A549 (cell line): Measurements from ENCODE around the gene CIDEA. TPM values are rescaled to one million over a fixed set of nuclear protein-coding genes. Genes with fewer than 3 reads are reported as not detected.

Experiments
- ATAC-seq, 2 experiments: fragments of 200-7000 bp in 1 of 2; fragments of >200 bp in 1 of 2; cut with Nextera tagmentation in 1 of 2; cut with Tn5 transposase in 1 of 2; 3 replicates each; pipeline versions ENCODE4 v1.8.0 to v1.9.1; 2018 to 2020; ENCODE audit warnings: mild to moderate bottlenecking in 1 of 2, moderate library complexity in 1 of 2
- CTCF ChIA-PET: fragments of 300-600 bp; sonication (Branson Sonifier 250); formaldehyde crosslinking; extraction: SDS; loops from one replicate; lab custom pipeline; 2021; ENCODE audit warnings: antibody characterized with exemption, inconsistent platforms; lab: Yijun Ruan, JAX
- POLR2A ChIA-PET: fragments of 350-600 bp; formaldehyde crosslinking; extraction: SDS; loops from one replicate; lab custom pipeline; 2021; ENCODE audit warnings: antibody characterized with exemption, inconsistent platforms; lab: Yijun Ruan, JAX
- DNase-seq, 2 experiments: peaks; one replicate each; pipeline versions ENCODE4 v3.0.0 to v3.0.0-alpha.2; 2011 to 2016; ENCODE audit warnings: low read depth in 1 of 2, low spot score in 1 of 2
- FAIRE-seq: peaks from 2 replicates; lab custom pipeline; 2011; peaks lifted over from hg19 to GRCh38; lab: Jason Lieb, UNC
- H3K27ac ChIP-seq, 2 experiments: fragments of >200 bp; sonication (Bioruptor Twin); formaldehyde crosslinking; 3 replicates each; pipeline ENCODE4 v1.5.1; 2016 to 2017
- H3K4me1 ChIP-seq: fragments of >200 bp; sonication (Bioruptor Twin); formaldehyde crosslinking; 3 replicates; pipeline ENCODE4 v1.6.1; 2016
- H3K4me2 ChIP-seq: fragments of >200 bp; sonication (Bioruptor Twin); formaldehyde crosslinking; 3 replicates; pipeline ENCODE4 v1.6.1; 2016
- H3K4me3 ChIP-seq: fragments of >200 bp; sonication (Bioruptor Twin); formaldehyde crosslinking; 3 replicates; pipeline ENCODE4 v1.5.1; 2016
- H3K9me3 ChIP-seq: fragments of >200 bp; sonication (Bioruptor Twin); formaldehyde crosslinking; 3 replicates; pipeline ENCODE4 v1.6.1; 2016
- BCL3 ChIP-seq: fragments of >200 bp; sonication (Bioruptor Twin); formaldehyde crosslinking; IDR thresholded peaks from 3 replicates; pipeline ENCODE4 v1.6.1; 2016
- BHLHE40 ChIP-seq: IDR thresholded peaks from 2 replicates; pipeline ENCODE4 v1.6.1; 2012; ENCODE audit warnings: low read depth, low read length, inconsistent platforms
- CBX8 ChIP-seq: fragments of 200-600 bp; sonication (generic); IDR thresholded peaks from 2 replicates; pipeline ENCODE4 v1.6.1; 2016
- CHD2 ChIP-seq: fragments of 150-350 bp; IDR thresholded peaks from 2 replicates; pipeline ENCODE4 v1.6.1; 2014; ENCODE audit warnings: low read length; ENCODE audit not compliant: partially characterized antibody
- HOXA7 ChIP-seq: fragments of 250-450 bp; sonication (Bioruptor Pico); IDR thresholded peaks from 2 replicates; pipeline ENCODE4 v1.5.0; 2020; ENCODE audit warnings: mild to moderate bottlenecking, moderate library complexity
- HOXB5 ChIP-seq: fragments of 250-450 bp; sonication (Bioruptor Pico); IDR thresholded peaks from 2 replicates; pipeline ENCODE4 v1.5.0; 2020; ENCODE audit warnings: mild to moderate bottlenecking, moderate library complexity
- JUN ChIP-seq, 2 experiments: fragments of >200 bp; sonication (Bioruptor Twin); formaldehyde crosslinking; IDR thresholded peaks; 2 replicates in 1 of 2; 3 replicates in 1 of 2; pipeline ENCODE4 v1.6.1; 2016 to 2017
- NFE2L2 ChIP-seq: fragments of 150-350 bp; conservative IDR thresholded peaks from 2 replicates; pipeline ENCODE4 v1.6.1; 2014; ENCODE audit warnings: low read length
- NR3C1 ChIP-seq: fragments of >200 bp; sonication (Bioruptor Twin); formaldehyde crosslinking; IDR thresholded peaks from 3 replicates; pipeline ENCODE4 v1.6.1; 2017
- PHF8 ChIP-seq: fragments of 200-600 bp; sonication (generic); IDR thresholded peaks from 2 replicates; pipeline ENCODE4 v1.6.1; 2016; ENCODE audit warnings: low read depth, mild to moderate bottlenecking, antibody characterized with exemption, moderate library complexity, borderline replicate concordance
- POLR2A ChIP-seq: IDR thresholded peaks from 2 replicates; pipeline ENCODE4 v1.6.1; 2012; ENCODE audit warnings: mild to moderate bottlenecking, low read length
- POLR2AphosphoS2 ChIP-seq: conservative IDR thresholded peaks from 2 replicates; pipeline ENCODE4 v1.6.1; 2012; ENCODE audit warnings: low read length, improper control_type of control experiment, inconsistent platforms
- RAD21 ChIP-seq, 2 experiments: fragments of >200 bp in 1 of 2; sonication (Bioruptor Twin) in 1 of 2; formaldehyde crosslinking in 1 of 2; IDR thresholded peaks in 1 of 2; conservative IDR thresholded peaks in 1 of 2; 2 replicates in 1 of 2; 3 replicates in 1 of 2; pipeline ENCODE4 v1.6.1; 2012 to 2018; ENCODE audit warnings: inconsistent platforms in 1 of 2
- RARB ChIP-seq: fragments of 250-450 bp; sonication (Bioruptor Pico); IDR thresholded peaks from 2 replicates; pipeline ENCODE4 v1.8.0; 2021; ENCODE audit warnings: mild to moderate bottlenecking, moderate library complexity
- REST ChIP-seq: fragments of 200-600 bp; sonication (generic); IDR thresholded peaks from 2 replicates; pipeline ENCODE4 v1.6.1; 2016; ENCODE audit warnings: antibody characterized with exemption, mild to moderate bottlenecking, moderate library complexity
- RNF2 ChIP-seq: fragments of 200-600 bp; sonication (generic); IDR thresholded peaks from 2 replicates; pipeline ENCODE4 v1.6.1; 2016; ENCODE audit warnings: low read depth, mild to moderate bottlenecking, antibody characterized with exemption, moderate library complexity, borderline replicate concordance
- SMC3 ChIP-seq: fragments of >200 bp; sonication (Bioruptor Twin); formaldehyde crosslinking; IDR thresholded peaks from 3 replicates; pipeline ENCODE4 v1.6.1; 2018; ENCODE audit warnings: inconsistent platforms
- TP53 ChIP-seq: fragments of 250-450 bp; sonication (Bioruptor Pico); IDR thresholded peaks from 2 replicates; pipeline ENCODE4 v1.5.0; 2021; ENCODE audit warnings: mild to moderate bottlenecking, moderate library complexity
- ZC3H11A ChIP-seq: fragments of 450-650 bp; IDR thresholded peaks from 2 replicates; pipeline ENCODE4 v1.6.1; 2014; ENCODE audit warnings: antibody characterized with exemption, mild to moderate bottlenecking
- ZFP36 ChIP-seq: fragments of 450-650 bp; IDR thresholded peaks from 2 replicates; pipeline ENCODE4 v1.6.1; 2014; ENCODE audit warnings: borderline replicate concordance; ENCODE audit not compliant: partially characterized antibody
- ZNF302 ChIP-seq: fragments of 250-450 bp; sonication (Bioruptor Pico); IDR thresholded peaks from 2 replicates; pipeline ENCODE4 v1.9.0; 2021; ENCODE audit warnings: inconsistent platforms, mild to moderate bottlenecking, moderate library complexity
- WGBS: methylation state at CpG from one replicate; pipeline ENCODE4 v1.1.6; 2017; ENCODE audit errors: missing lambda C conversion rate; 5-methylcytosine and 5-hydroxymethylcytosine counted together
- polyA plus RNA-seq, 4 experiments: library from polyadenylated mRNA; depleted of rRNA in 3 of 4; stranded (reverse); fragments of >200 nt; fragmentation: RNase III in 1 of 4; extraction: RNeasy Plus Mini Kit Qiagen cat#74134 plus additional on column Dnase treatment in 1 of 4; gene quantifications; 2 replicates in 3 of 4; 3 replicates in 1 of 4; pipeline ENCODE4 v1.2.3, GENCODE V29; 2011 to 2017

The CIDEA gene
- polyA plus RNA-seq, 2 of the 4 experiments (the other 2 are of a cell fraction): not detected

DNA sequence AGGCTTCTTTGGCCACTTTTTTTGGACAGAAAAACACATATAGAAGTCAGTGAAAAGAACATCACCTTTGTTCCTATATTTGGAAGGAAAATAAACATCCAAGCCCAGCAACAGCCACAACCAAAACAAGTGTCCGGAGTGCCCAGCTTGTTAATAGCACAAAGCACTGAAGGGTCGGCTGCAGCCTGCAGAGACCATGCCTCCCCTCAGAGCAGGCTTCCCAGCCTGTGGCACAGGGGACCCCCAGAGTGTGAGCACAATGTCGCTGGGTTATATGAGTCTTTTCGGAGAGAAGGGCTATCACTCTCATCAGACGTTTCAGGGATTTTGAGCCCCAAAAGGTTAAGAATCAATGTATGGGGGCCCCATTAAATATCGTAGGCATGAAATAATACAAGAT, 6.2 kb upstream of the CIDEA start:
- H3K9me3 ChIP-seq: no peaks in the 10 kb centered on the region
- FAIRE-seq (no peak), ATAC-seq (no peak)
- no peak overlapping the region for H3K27ac ChIP-seq
- TF ChIP-seq RAD21 (conservative IDR thresholded peaks at IDR 0.05 in 1 of 2, IDR thresholded peaks at IDR 0.05 in 1 of 2) (no peak), SMC3 (no peak), ZNF302 (no peak), RARB (CRISPR knock-in tag) (no peak), POLR2A (no peak)
- TF ChIP-seq, all 56 proteins: peak for 0
- Histone ChIP-seq H3K4me3 (no peak overlapping the region), H3K4me2 (no peak overlapping the region), H3K4me1 (no peaks in the 10 kb centered on the region)
- no peak for DNase-seq
- POLR2A ChIA-PET: no interaction called here
- CTCF ChIA-PET: interaction anchor here (0.8 to 2.1 kb wide), 8 partner anchors 8 to 156 kb away, joined by 3 to 6 read pairs (median 4); no protein-coding TSS in a partner anchor
- 35% methylated on average over 6 of the region's 6 CpGs for WGBS

- 36% methylated on average over 13 of the region's 13 CpGs for WGBS
- no peak overlapping the region for H3K4me3 ChIP-seq
- ChIA-PET CTCF (interaction anchor here (1.6 kb wide), 1 partner anchor 10 kb away, joined by 5 read pairs; no protein-coding TSS in a partner anchor), POLR2A (no interaction called here)
- H3K4me2 ChIP-seq: no peak overlapping the region
- H3K27ac ChIP-seq: no peak overlapping the region
- DNase-seq (no peak), ATAC-seq (no peak), FAIRE-seq (no peak)
- H3K4me1 ChIP-seq: no peaks in the 10 kb centered on the region
- no peaks in the 10 kb centered on the region for H3K9me3 ChIP-seq
- TF ChIP-seq NFE2L2 (no peak), PHF8 (no peak), CBX8 (no peak), BHLHE40 (no peak), TP53 (CRISPR knock-in tag) (no peak), ZC3H11A (no peak), BCL3 (no peak), NR3C1 (no peak), JUN (IDR thresholded peaks at IDR 0.05) (no peak), HOXA7 (CRISPR knock-in tag) (no peak), HOXB5 (CRISPR knock-in tag) (no peak), POLR2AphosphoS2 (no peak)
These were observed 5.0 kb upstream of the CIDEA start for GRCh38 chr18:12248926-12249720.

DNA sequence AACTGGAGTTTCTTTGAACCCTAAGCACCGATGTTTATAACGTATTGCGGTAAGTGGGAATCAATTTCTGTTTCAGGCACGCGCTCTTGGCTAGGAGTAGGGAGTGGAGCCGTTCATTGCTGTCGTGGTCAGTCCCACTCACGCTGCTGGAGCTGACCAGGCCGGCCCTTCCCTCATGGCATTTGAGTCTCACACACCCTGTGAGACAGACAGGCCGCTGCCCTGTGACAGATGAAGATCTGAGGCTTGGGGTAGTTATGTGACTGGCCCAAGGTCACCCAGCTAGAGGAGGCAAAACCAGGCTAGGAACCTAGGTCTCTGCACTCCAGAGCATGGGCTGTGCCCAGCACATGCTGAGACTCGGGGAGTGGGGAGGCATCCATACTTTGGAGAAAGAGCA, 2.9 kb upstream of the CIDEA start:
- Histone ChIP-seq H3K4me3 (no peak overlapping the region), H3K4me2 (no peak overlapping the region), H3K4me1 (no peaks in the 10 kb centered on the region), H3K27ac (no peak overlapping the region), H3K9me3 (no peaks in the 10 kb centered on the region)
- ChIA-PET CTCF (interaction anchor here (0.9 to 1.3 kb wide), 2 partner anchors 14 to 15 kb away, joined by 3 to 6 read pairs; no protein-coding TSS in a partner anchor), POLR2A (no interaction called here)
- DNase-seq (no peak), FAIRE-seq (no peak)
- WGBS: 73% methylated on average over 11 of the region's 11 CpGs
- no peak for TF ChIP-seq SMC3
- no peak for TF ChIP-seq REST
- no peak for TF ChIP-seq POLR2AphosphoS2
- no peak for TF ChIP-seq NR3C1
- TF ChIP-seq RNF2: no peak
- TF ChIP-seq CHD2: no peak
- TF ChIP-seq ZFP36: no peak
- TF ChIP-seq, all 56 proteins: peak for 0
- ATAC-seq: no peak
